ENCODE measurements around the gene TEX10. TPM values are rescaled to one million over a fixed set of nuclear protein-coding genes. Genes with fewer than 3 reads are reported as not detected.
A peak's percentile ranks its signal among the peaks of the same experiment; 100 is the strongest.

Gene TEX10
- total and polyA plus RNA-seq, 5 experiments from 2014 or later = 9.6 to 27.7 (median 15.6) TPM

DNA sequence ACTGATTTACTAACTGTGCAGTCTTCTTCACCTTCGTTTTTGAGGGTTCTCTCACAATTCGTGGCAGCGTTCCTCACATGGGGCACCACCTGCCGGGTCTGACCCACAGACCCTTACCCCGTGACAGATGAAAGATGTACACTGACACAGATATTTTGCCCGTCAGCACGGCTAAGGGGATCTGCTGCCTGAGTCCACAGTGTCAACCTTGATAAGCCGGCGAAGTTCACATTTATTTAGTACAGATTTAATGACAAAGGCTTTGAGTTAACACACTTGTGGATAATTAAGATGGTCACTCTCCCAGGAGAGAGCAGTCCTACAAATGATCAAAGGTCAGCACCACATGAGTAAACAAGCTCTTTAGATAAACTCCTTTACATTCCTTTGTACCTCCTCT, 15.9 kb upstream of the TEX10 start:
- H3K4me1 Mint-ChIP-seq = no peaks in the 10 kb centered on the region
- POLR2A ChIA-PET = no interaction called here
- H3K27me3 Mint-ChIP-seq = peaks cover 0 to 4% (median 0%) of the 10 kb centered on the region in 5 donors
- no peak overlapping the region for H3K4me3 Mint-ChIP-seq
- H3K36me3 Mint-ChIP-seq = peaks cover 0 to 17% (median 17%) of the 10 kb centered on the region in 3 donors
- no peak for ATAC-seq
- H3K9me3 Mint-ChIP-seq = peaks cover 0 to 25% (median 4%) of the 10 kb centered on the region in 9 donors
- no peak overlapping the region for H3K27ac Mint-ChIP-seq
- DNase-seq = no peak

DNA sequence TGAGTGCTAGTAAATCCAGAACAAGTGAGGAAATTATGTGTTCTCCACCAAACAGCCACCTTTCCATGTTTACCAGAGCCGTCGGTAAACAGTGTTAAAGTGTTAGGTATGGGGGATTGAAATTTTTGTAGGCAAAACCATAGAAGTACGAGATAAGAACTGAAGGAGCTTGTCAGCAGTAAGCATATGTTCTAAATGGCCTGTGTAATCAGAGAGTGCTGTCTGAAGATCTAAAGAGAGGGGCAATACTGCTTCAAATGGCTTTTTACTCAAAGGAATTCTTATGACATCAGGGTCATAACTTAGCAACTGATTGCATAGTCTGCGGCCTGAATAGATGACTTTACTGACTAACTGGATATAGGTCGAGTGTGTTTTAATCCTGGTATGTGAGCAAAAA, 13.4 kb upstream of the TEX10 start:
- Mint-ChIP-seq H3K4me3 (no peak overlapping the region), H3K27ac (no peak overlapping the region), H3K36me3 (peaks cover 0 to 17% (median 17%) of the 10 kb centered on the region in 3 donors), H3K27me3 (peaks cover 0 to 4% (median 0%) of the 10 kb centered on the region in 5 donors), H3K4me1 (no peaks in the 10 kb centered on the region), H3K9me3 (peaks cover 0 to 25% (median 4%) of the 10 kb centered on the region in 9 donors)
- POLR2A ChIA-PET = no interaction called here
- no peak for ATAC-seq
- DNase-seq = no peak

DNA sequence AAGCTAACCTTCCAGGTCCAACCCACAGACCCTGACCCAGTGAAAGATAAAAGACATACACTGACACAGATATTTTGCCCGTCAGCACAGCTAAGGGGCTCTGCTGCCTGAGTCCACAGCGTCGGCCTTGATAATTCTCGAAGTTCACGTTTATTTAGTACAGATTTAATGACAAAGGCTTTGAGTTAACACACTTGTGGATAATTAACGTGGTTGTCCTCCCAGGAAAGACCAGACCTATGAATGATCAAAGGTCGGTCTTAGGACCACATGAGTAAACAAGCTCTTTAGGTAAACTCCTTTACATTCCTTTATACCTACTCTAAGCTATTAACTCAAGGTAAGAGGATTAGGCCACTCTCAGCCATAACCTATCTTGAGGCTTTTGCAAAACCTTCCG, 11.3 kb upstream of the TEX10 start:
- no peak for ATAC-seq
- H3K9me3 Mint-ChIP-seq = peaks cover 0 to 22% (median 6%) of the 10 kb centered on the region in 9 donors
- H3K36me3 Mint-ChIP-seq = peaks cover 0 to 18% (median 15%) of the 10 kb centered on the region in 3 donors
- POLR2A ChIA-PET = no interaction called here
- no peak for DNase-seq
- H3K4me3 Mint-ChIP-seq = no peak overlapping the region
- H3K27me3 Mint-ChIP-seq = peaks cover 0 to 2% (median 0%) of the 10 kb centered on the region in 5 donors
- no peaks in the 10 kb centered on the region for H3K4me1 Mint-ChIP-seq
- no peak overlapping the region for H3K27ac Mint-ChIP-seq

GRCh38 chr9:100359057-100359456, 6.3 kb upstream of the TEX10 start:
- Mint-ChIP-seq H3K27ac (no peak overlapping the region), H3K4me1 (peaks cover 0 to 10% (median 7%) of the 10 kb centered on the region in 4 donors), H3K27me3 (no peaks in the 10 kb centered on the region), H3K9me3 (peaks cover 0 to 23% (median 12%) of the 10 kb centered on the region in 9 donors), H3K36me3 (peaks cover 0 to 17% (median 10%) of the 10 kb centered on the region in 3 donors), H3K4me3 (no peak overlapping the region)
- POLR2A ChIA-PET = no interaction called here
- no peak for DNase-seq
- no peak for ATAC-seq

GRCh38 chr9:100357501-100357900, 4.8 kb upstream of the TEX10 start:
- POLR2A ChIA-PET = no interaction called here
- Mint-ChIP-seq H3K27ac (no peak overlapping the region), H3K4me3 (no peak overlapping the region), H3K4me1 (peaks cover 3 to 24% (median 18%) of the 10 kb centered on the region in 4 donors), H3K9me3 (peaks cover 0 to 15% (median 11%) of the 10 kb centered on the region in 9 donors), H3K36me3 (peaks cover 0 to 14% (median 10%) of the 10 kb centered on the region in 3 donors), H3K27me3 (no peaks in the 10 kb centered on the region)
- DNase-seq (no peak), ATAC-seq (no peak)

DNA sequence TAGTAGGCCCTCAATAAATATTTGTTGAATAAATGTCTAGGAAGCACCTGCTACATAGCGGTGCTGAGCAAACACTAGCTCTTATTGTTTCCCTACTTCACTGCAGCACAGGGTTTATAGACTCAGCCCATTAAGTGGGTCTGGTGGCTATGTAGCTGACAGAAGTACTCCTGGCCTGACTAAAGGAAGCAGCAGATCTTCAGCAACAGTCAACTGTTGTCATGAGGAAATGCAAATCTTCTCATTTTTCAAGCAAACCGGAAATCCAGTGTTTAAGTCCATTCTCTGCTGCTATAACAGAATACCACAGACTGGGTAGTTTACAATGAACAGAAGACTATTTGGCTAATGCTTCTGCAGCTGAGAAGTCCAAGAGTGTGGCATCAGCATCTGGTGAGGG, 2.8 kb upstream of the TEX10 start:
- DNase-seq (no peak), ATAC-seq (no peak)
- Mint-ChIP-seq H3K27me3 (no peaks in the 10 kb centered on the region), H3K27ac (peak overlapping the region in 1 of 10 donors; percentile 4), H3K36me3 (peaks cover 0 to 14% (median 10%) of the 10 kb centered on the region in 3 donors), H3K4me1 (peaks cover 13 to 43% (median 32%) of the 10 kb centered on the region in 4 donors), H3K9me3 (peaks cover 0 to 15% (median 11%) of the 10 kb centered on the region in 9 donors), H3K4me3 (no peak overlapping the region)
- POLR2A ChIA-PET = interaction anchor here (1.2 kb wide), 1 partner anchor 71 kb away, joined by 4 read pairs; the partner anchor contains the start of gene MSANTD3

GRCh38 chr9:100354121-100354800, 1.5 kb upstream of the TEX10 start:
- POLR2A ChIA-PET = interaction anchor here (1.1 kb wide), 1 partner anchor 57 kb away, joined by 3 read pairs; no protein-coding TSS in a partner anchor
- H3K36me3 Mint-ChIP-seq = peaks cover 0 to 14% (median 10%) of the 10 kb centered on the region in 3 donors
- peak overlapping the region in 8 of 10 donors; percentile 25 to 84 (median 62) for H3K27ac Mint-ChIP-seq
- H3K4me3 Mint-ChIP-seq = peak overlapping the region; percentile 2 to 75 (median 55)
- peaks cover 0 to 15% (median 11%) of the 10 kb centered on the region in 9 donors for H3K9me3 Mint-ChIP-seq
- H3K27me3 Mint-ChIP-seq = no peaks in the 10 kb centered on the region
- H3K4me1 Mint-ChIP-seq = peaks cover 20 to 56% (median 45%) of the 10 kb centered on the region in 4 donors
- peak in 1 of 10 donors; percentile 7 for DNase-seq
- no peak for ATAC-seq

DNA sequence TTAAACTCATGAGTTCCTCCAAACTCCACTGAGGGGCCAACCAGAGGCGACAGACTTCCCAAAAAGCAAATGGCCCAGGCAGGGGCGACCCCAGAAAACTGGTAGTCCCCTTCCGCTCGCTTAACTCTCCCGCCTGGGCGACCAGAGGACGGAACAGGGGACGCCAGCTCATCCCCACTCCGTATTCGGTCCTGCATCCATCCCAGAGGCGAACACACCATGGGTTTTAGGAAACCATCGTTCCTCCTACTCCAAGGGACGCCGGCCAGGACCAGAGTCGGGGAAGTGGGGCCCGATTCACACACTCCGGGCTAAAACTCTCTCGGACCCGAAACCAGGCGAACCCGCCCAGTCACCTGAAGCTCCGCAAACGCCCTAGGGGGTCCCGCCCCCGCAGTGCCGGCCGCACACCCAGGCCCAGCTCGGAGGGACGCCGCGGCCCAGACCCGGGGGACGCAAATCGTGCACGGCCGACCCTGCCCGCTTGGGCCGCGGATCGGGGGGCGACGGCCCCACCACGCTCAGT, 478 bp downstream of the TEX10 start:
- Mint-ChIP-seq H3K27me3 (no peaks in the 10 kb centered on the region), H3K4me1 (peaks cover 24 to 75% (median 58%) of the 10 kb centered on the region in 4 donors), H3K27ac (peak overlapping the region; percentile 84 to 96 (median 91)), H3K36me3 (peaks cover 2 to 9% (median 3%) of the 10 kb centered on the region in 3 donors), H3K4me3 (peak overlapping the region; percentile 86 to 97 (median 90)), H3K9me3 (peaks cover 0 to 13% (median 0%) of the 10 kb centered on the region in 9 donors)
- DNase-seq (peak in 5 of 10 donors; percentile 1 to 35 (median 12)), ATAC-seq (peak; percentile 30 to 48)
- POLR2A ChIA-PET = interaction anchor here (0.7 to 1.8 kb wide), 8 partner anchors 9 to 533 kb away, joined by 3 to 8 read pairs (median 5); partner anchors contain the start of gene MSANTD3

DNA sequence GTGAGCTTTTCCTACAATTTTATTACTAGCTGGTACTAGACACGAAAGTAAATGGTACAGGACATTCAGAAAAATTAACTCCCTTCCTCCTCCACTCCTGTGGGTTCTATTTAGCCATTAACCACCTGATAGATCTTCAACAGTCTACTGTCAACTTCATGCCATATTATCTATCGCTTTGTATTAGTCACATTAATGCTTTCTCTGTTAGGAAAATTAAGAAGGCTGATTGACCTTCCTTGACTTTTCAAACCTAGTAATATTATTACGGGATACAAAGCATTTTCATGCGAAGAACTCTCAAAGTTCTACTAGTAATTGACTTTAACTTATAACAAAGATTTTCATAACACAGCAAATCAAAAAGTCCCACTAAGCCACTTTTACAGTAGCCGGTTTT, 1.2 kb downstream of the TEX10 start:
- DNase-seq = no peak
- Mint-ChIP-seq H3K36me3 (peaks cover 0 to 15% (median 0%) of the 10 kb centered on the region in 3 donors), H3K9me3 (peaks cover 0 to 13% (median 0%) of the 10 kb centered on the region in 9 donors), H3K27ac (peak overlapping the region in 9 of 10 donors; percentile 84 to 96 (median 90)), H3K4me1 (peaks cover 24 to 83% (median 64%) of the 10 kb centered on the region in 4 donors), H3K27me3 (no peaks in the 10 kb centered on the region), H3K4me3 (peak overlapping the region; percentile 86 to 97 (median 90))
- ATAC-seq = no peak
- POLR2A ChIA-PET = interaction anchor here (0.7 to 1.8 kb wide), 5 partner anchors 9 to 532 kb away, joined by 3 to 7 read pairs (median 6); no protein-coding TSS in a partner anchor

- DNase-seq = no peak
- POLR2A ChIA-PET = interaction anchor here (1.2 kb wide), 1 partner anchor 24 kb away, joined by 3 read pairs; no protein-coding TSS in a partner anchor
- peak overlapping the region; percentile 2 to 89 (median 45) for H3K4me3 Mint-ChIP-seq
- peak overlapping the region in 3 of 10 donors; percentile 22 to 44 (median 23) for H3K27ac Mint-ChIP-seq
- H3K27me3 Mint-ChIP-seq = no peaks in the 10 kb centered on the region
- ATAC-seq = no peak
- peaks cover 24 to 90% (median 71%) of the 10 kb centered on the region in 4 donors for H3K4me1 Mint-ChIP-seq
- peaks cover 0 to 27% (median 9%) of the 10 kb centered on the region in 3 donors for H3K36me3 Mint-ChIP-seq
- H3K9me3 Mint-ChIP-seq = peaks cover 0 to 12% (median 0%) of the 10 kb centered on the region in 9 donors
Observed at GRCh38 chr9:100350188-100350587, 2.6 kb downstream of the TEX10 start.

GRCh38 chr9:100346836-100347235, 5.9 kb downstream of the TEX10 start:
- no peaks in the 10 kb centered on the region for H3K27me3 Mint-ChIP-seq
- no peak overlapping the region for H3K27ac Mint-ChIP-seq
- H3K4me1 Mint-ChIP-seq = peaks cover 26 to 78% (median 70%) of the 10 kb centered on the region in 4 donors
- no peak for ATAC-seq
- no peaks in the 10 kb centered on the region for H3K9me3 Mint-ChIP-seq
- POLR2A ChIA-PET = no interaction called here
- DNase-seq = no peak
- no peak overlapping the region for H3K4me3 Mint-ChIP-seq
- H3K36me3 Mint-ChIP-seq = peaks cover 0 to 50% (median 15%) of the 10 kb centered on the region in 3 donors

GRCh38 chr9:100341889-100342288, 10.9 kb downstream of the TEX10 start:
- peaks cover 22 to 62% (median 47%) of the 10 kb centered on the region in 4 donors for H3K4me1 Mint-ChIP-seq
- no peaks in the 10 kb centered on the region for H3K27me3 Mint-ChIP-seq
- ATAC-seq = no peak
- DNase-seq = no peak
- H3K9me3 Mint-ChIP-seq = no peaks in the 10 kb centered on the region
- peaks cover 8 to 78% (median 27%) of the 10 kb centered on the region in 3 donors for H3K36me3 Mint-ChIP-seq
- H3K4me3 Mint-ChIP-seq = no peak overlapping the region
- POLR2A ChIA-PET = interaction anchor here (1.7 kb wide), 1 partner anchor 11 kb away, joined by 7 read pairs; the partner anchor contains the start of gene TEX10
- H3K27ac Mint-ChIP-seq = peak overlapping the region in 4 of 10 donors; percentile 10 to 36 (median 22)
